Ureter (tissue), 1 donor: ENCODE data around the gene UBTD2. TPM values are rescaled to one million over a fixed set of nuclear protein-coding genes. Genes with fewer than 3 reads are reported as not detected.
"Not testable (repeated sequence)": the region's sequence is repeated elsewhere in the genome, so short reads cannot be mapped to it uniquely, and the experiment has no call there.

Source experiments
- DNase-seq: peaks from one replicate; pipeline ENCODE4 v3.0.0-alpha.2; 2020; ENCODE audit warnings: low spot score
- total RNA-seq: library from RNA; stranded (reverse); gene quantifications from one replicate; pipeline ENCODE4 v1.2.4, GENCODE V29; 2023
- donor health status: DM: yes; HTN: yes; CAD: no.

The UBTD2 gene
- total RNA-seq, 1 donor from 2014 or later, result 14.6 TPM

GRCh38 chr5:172293054-172293744, 9.6 kb upstream of the UBTD2 start:
- peak; percentile 70 for DNase-seq

- DNase-seq, result not testable (repeated sequence)
Measured at GRCh38 chr5:172291837-172292236, 8.3 kb upstream of the UBTD2 start.

GRCh38 chr5:172288465-172288864, 4.9 kb upstream of the UBTD2 start:
- DNase-seq, result no peak

- not testable (repeated sequence) for DNase-seq
Measured at GRCh38 chr5:172287140-172287539, 3.6 kb upstream of the UBTD2 start.

GRCh38 chr5:172285226-172286143, 1.9 kb upstream of the UBTD2 start:
- DNase-seq, result no peak

- DNase-seq, result no peak
Measured at GRCh38 chr5:172284611-172284980, 1.0 kb upstream of the UBTD2 start.

- DNase-seq, result peak; percentile 86
Measured at GRCh38 chr5:172283862-172284610, 472 bp upstream of the UBTD2 start.

- no peak for DNase-seq
Measured at GRCh38 chr5:172282272-172283019, 1.1 kb downstream of the UBTD2 start.

GRCh38 chr5:172281346-172281745, 2.2 kb downstream of the UBTD2 start:
- DNase-seq, result no peak

GRCh38 chr5:172280929-172281328, 2.6 kb downstream of the UBTD2 start:
- no peak for DNase-seq

- DNase-seq, result no peak
Measured at GRCh38 chr5:172280317-172280716, 3.2 kb downstream of the UBTD2 start.

- no peak for DNase-seq
Measured at GRCh38 chr5:172278356-172278755, 5.2 kb downstream of the UBTD2 start.

GRCh38 chr5:172276214-172276613, 7.3 kb downstream of the UBTD2 start:
- DNase-seq, result no peak

GRCh38 chr5:172274951-172275753, 8.4 kb downstream of the UBTD2 start:
- no peak for DNase-seq

GRCh38 chr5:172267943-172268342, 15.6 kb downstream of the UBTD2 start:
- no peak for DNase-seq

- no peak for DNase-seq
Measured at GRCh38 chr5:172266676-172267092, 16.9 kb downstream of the UBTD2 start.

- no peak for DNase-seq
Measured at GRCh38 chr5:172266071-172266675, 17.4 kb downstream of the UBTD2 start.

GRCh38 chr5:172264815-172265395, 18.7 kb downstream of the UBTD2 start:
- no peak for DNase-seq

- no peak for DNase-seq
Measured at GRCh38 chr5:172255444-172255843, 28.1 kb downstream of the UBTD2 start.

GRCh38 chr5:172252501-172252900, 31.1 kb downstream of the UBTD2 start:
- DNase-seq, result no peak
